K562 (cell line): ENCODE measurements around the gene SFR1. TPM values are rescaled to one million over a fixed set of nuclear protein-coding genes. Genes with fewer than 3 reads are reported as not detected.

ENCODE experiments used
- CEBPB ChIP-seq: fragments of 450-650 bp; IDR thresholded peaks from 2 replicates; pipeline ENCODE4 v1.6.1; 2016; ENCODE audit warnings: missing genetic modification characterization, missing compliant biosample characterization
- CREB3L1 ChIP-seq: fragments of 450-650 bp; IDR thresholded peaks from 2 replicates; pipeline ENCODE4 v1.6.1; 2014; ENCODE audit warnings: low read depth, mild to moderate bottlenecking, moderate library complexity, borderline replicate concordance
- ELF4 ChIP-seq: fragments of 450-650 bp; formaldehyde crosslinking; IDR thresholded peaks from 2 replicates; pipeline ENCODE4 v1.4.0; 2022; ENCODE audit warnings: missing genetic modification characterization
- FOXK2 ChIP-seq, 2 experiments: fragments of 450-650 bp; IDR thresholded peaks in 1 of 2; conservative IDR thresholded peaks in 1 of 2; 2 replicates each; pipeline ENCODE4 v1.6.1; 2016; ENCODE audit warnings: low read depth in 2 of 2, mild to moderate bottlenecking in 1 of 2
- ILK ChIP-seq: fragments of 450-650 bp; IDR thresholded peaks from 2 replicates; pipeline ENCODE4 v1.6.1; 2016; ENCODE audit warnings: missing genetic modification characterization, low read depth, mild to moderate bottlenecking, missing compliant biosample characterization, moderate library complexity, borderline replicate concordance
- IRF1 ChIP-seq: sonication (generic); formaldehyde crosslinking; IDR thresholded peaks from 2 replicates; pipeline ENCODE4 v1.8.0; 2022; ENCODE audit warnings: missing genetic modification reagents, mild to moderate bottlenecking, borderline replicate concordance
- LCOR ChIP-seq: sonication (generic); formaldehyde crosslinking; IDR thresholded peaks from 2 replicates; pipeline ENCODE4 v1.8.0; 2022; ENCODE audit warnings: mild to moderate bottlenecking, missing genetic modification reagents
- SLC30A9 ChIP-seq: fragments of 250-450 bp; sonication (Bioruptor Pico); IDR thresholded peaks from 2 replicates; pipeline ENCODE4 v1.8.0; 2022; ENCODE audit warnings: mild to moderate bottlenecking, moderate library complexity
- SRSF9 ChIP-seq: fragments of 200-400 bp; formaldehyde crosslinking; IDR thresholded peaks from 2 replicates; pipeline ENCODE4 v1.6.1; 2017; ENCODE audit warnings: low read depth, low read length, borderline replicate concordance
- STAT5A ChIP-seq: IDR thresholded peaks from 2 replicates; pipeline ENCODE4 v1.6.1; 2012; ENCODE audit warnings: low read length, inconsistent platforms, borderline replicate concordance
- TAF7 ChIP-seq: fragments of 450-650 bp; IDR thresholded peaks from 2 replicates; pipeline ENCODE4 v1.6.1; 2016; ENCODE audit warnings: missing genetic modification characterization, missing compliant biosample characterization
- TARDBP ChIP-seq: fragments of 450-650 bp; IDR thresholded peaks from 2 replicates; pipeline ENCODE4 v1.6.1; 2016
- TCFL5 ChIP-seq: fragments of 250-450 bp; sonication (Bioruptor Pico); conservative IDR thresholded peaks from 2 replicates; pipeline ENCODE4 v1.6.1; 2021; ENCODE audit warnings: mild to moderate bottlenecking, moderate library complexity, matching md5 sums
- TEAD2 ChIP-seq: fragments of 450-650 bp; IDR thresholded peaks from 2 replicates; pipeline ENCODE4 v1.6.1; 2016; ENCODE audit warnings: missing genetic modification characterization, control low read depth, missing compliant biosample characterization
- TFAM ChIP-seq: fragments of 250-450 bp; sonication (Bioruptor Pico); conservative IDR thresholded peaks from 2 replicates; pipeline ENCODE4 v1.5.0; 2021; ENCODE audit warnings: mild to moderate bottlenecking, moderate library complexity
- ZFP30 ChIP-seq: fragments of 250-450 bp; sonication (Bioruptor Pico); IDR thresholded peaks from 2 replicates; pipeline ENCODE4 v1.8.0; 2022; ENCODE audit warnings: moderate library complexity, mild to moderate bottlenecking, inconsistent platforms, borderline replicate concordance
- ZNF318 ChIP-seq, 2 experiments: fragments of 450-650 bp; IDR thresholded peaks; 2 replicates each; pipeline ENCODE4 v1.6.1; 2016; ENCODE audit warnings: mild to moderate bottlenecking in 2 of 2, borderline replicate concordance in 1 of 2, low read depth in 1 of 2, moderate library complexity in 1 of 2
- ZNF431 ChIP-seq: sonication (generic); formaldehyde crosslinking; IDR thresholded peaks from 2 replicates; pipeline ENCODE4 v1.8.0; 2022; ENCODE audit warnings: mild to moderate bottlenecking, missing genetic modification reagents
- polyA plus RNA-seq, 8 experiments: library from polyadenylated mRNA; depleted of rRNA in 4 of 8; stranded (reverse) in 5 of 8; unstranded in 3 of 8; fragments of >200 nt; fragmentation: Nextera tagmentation in 2 of 8; fragmentation: Illumina TruSeq in 1 of 8; extraction: Ambion mirVana in 2 of 8; extraction: Trizol in 1 of 8; gene quantifications; 2 replicates each; pipeline versions ENCODE4 v1.2.1 to v1.2.3, GENCODE V29; 2011 to 2014; ENCODE audit warnings: inconsistent platforms in 1 of 8, missing spikeins in 1 of 8
- total RNA-seq, 7 experiments: library from RNA; depleted of rRNA in 6 of 7; stranded (reverse); fragments of >200 nt in 6 of 7; fragmentation: Illumina TruSeq in 2 of 7; extraction: Trizol in 2 of 7; gene quantifications; 2 replicates each; pipeline versions ENCODE4 v1.2.1 to v1.2.3, GENCODE V29; 2011 to 2021; ENCODE audit warnings: low replicate concordance in 1 of 7

Gene SFR1
- total and polyA plus RNA-seq, 9 of the 15 experiments (the other 6 are each of a cell fraction or from before 2014, with no cell fraction given) = 4.3 to 18.7 (median 9.1) TPM

GRCh38 chr10:104121485-104122224 is at the start of gene SFR1 (continued):
- no peak for TF ChIP-seq TEAD2 (tag)
- TF ChIP-seq TFAM = no peak
- TF ChIP-seq ILK = no peak
- no peak for TF ChIP-seq STAT5A
- TF ChIP-seq CEBPB = no peak
- TF ChIP-seq TAF7 (tag) = no peak
- TF ChIP-seq ZFP30 = no peak
- TF ChIP-seq ZNF431 (CRISPR knock-in tag) = peak; percentile 62; the same call in 1 of the 2 replicates
- TF ChIP-seq FOXK2 (conservative IDR thresholded peaks at IDR 0.05 in 1 of 2, IDR thresholded peaks at IDR 0.05 in 1 of 2; ENCODE audit: low read depth in 2 of 2) = peak; percentile 89 to 94
- TF ChIP-seq IRF1 (CRISPR knock-in tag) = 0 out of 2 replicates have a peak, but pooled peaks have one; percentile 43
- no peak for TF ChIP-seq ELF4 (CRISPR knock-in tag)
- no peak for TF ChIP-seq TARDBP
- no peak for TF ChIP-seq ZNF318 (IDR thresholded peaks at IDR 0.05; ENCODE audit: borderline replicate concordance in 1 of 2, low read depth in 1 of 2)
- no peak for TF ChIP-seq CREB3L1
- no peak for TF ChIP-seq TCFL5 (CRISPR knock-in tag)
- no peak for TF ChIP-seq SLC30A9 (CRISPR knock-in tag)
- TF ChIP-seq LCOR (CRISPR knock-in tag) = peak; percentile 89
- TF ChIP-seq SRSF9 = no peak
